HG03095 (cell line): Measurements from ENCODE around the gene MIER2.
"Not testable (repeated sequence)": the region's sequence is repeated elsewhere in the genome, so short reads cannot be mapped to it uniquely, and the experiment has no call there.

Experiments used
- ATAC-seq: cut with Tn5 transposase; IDR thresholded peaks from one replicate; pipeline ENCODE4 v1.9.1; 2021; ENCODE audit warnings: moderate library complexity; ENCODE audit not compliant: unreplicated experiment

Gene MIER2

GRCh38 chr19:364496-365287, 20.1 kb upstream of the MIER2 start:
- no peak for ATAC-seq

GRCh38 chr19:362683-363082, 18.1 kb upstream of the MIER2 start:
- no peak for ATAC-seq

GRCh38 chr19:362154-362553, 17.6 kb upstream of the MIER2 start:
- ATAC-seq: no peak

GRCh38 chr19:359653-359925, 15.0 kb upstream of the MIER2 start:
- ATAC-seq: no peak

GRCh38 chr19:355536-355935, 10.9 kb upstream of the MIER2 start:
- ATAC-seq: not testable (repeated sequence)

- no peak for ATAC-seq
Measured at GRCh38 chr19:355134-355533, 10.5 kb upstream of the MIER2 start.

- no peak for ATAC-seq
Measured at GRCh38 chr19:351976-352625, 7.5 kb upstream of the MIER2 start.

- ATAC-seq: no peak
Measured at GRCh38 chr19:347946-348861, 3.6 kb upstream of the MIER2 start.

GRCh38 chr19:345320-345879, 804 bp upstream of the MIER2 start:
- no peak for ATAC-seq

GRCh38 chr19:343941-344624, 513 bp downstream of the MIER2 start:
- peak; percentile 10 for ATAC-seq

- ATAC-seq: no peak
Measured at GRCh38 chr19:343451-343931, 1.1 kb downstream of the MIER2 start.

- no peak for ATAC-seq
Measured at GRCh38 chr19:342801-343421, 1.7 kb downstream of the MIER2 start.

- ATAC-seq: no peak
Measured at GRCh38 chr19:342128-342455, 2.5 kb downstream of the MIER2 start.

- ATAC-seq: no peak
Measured at GRCh38 chr19:341386-342127, 3.0 kb downstream of the MIER2 start.

GRCh38 chr19:340620-341385, 3.8 kb downstream of the MIER2 start:
- no peak for ATAC-seq

GRCh38 chr19:339262-339887, 5.2 kb downstream of the MIER2 start:
- ATAC-seq: no peak

- no peak for ATAC-seq
Measured at GRCh38 chr19:338421-338820, 6.2 kb downstream of the MIER2 start.

- ATAC-seq: no peak
Measured at GRCh38 chr19:336067-336614, 8.5 kb downstream of the MIER2 start.
